ENCODE measurements around the gene RIPK4. TPM values are rescaled to one million over a fixed set of nuclear protein-coding genes. Genes with fewer than 3 reads are reported as not detected.

RIPK4 gene
- total RNA-seq, 1 donor from 2014 or later: 1.8 TPM

GRCh38 chr21:41806773-41807172 lies 39.9 kb upstream of the RIPK4 start:
- Mint-ChIP-seq H3K27me3 (ENCODE audit: low read depth, unreplicated experiment) (no peaks in the 10 kb centered on the region), H3K9me3 (ENCODE audit: unreplicated experiment) (peaks cover 2% of the 10 kb centered on the region), H3K27ac (ENCODE audit: unreplicated experiment) (no peak overlapping the region), H3K4me3 (ENCODE audit: unreplicated experiment) (no peak overlapping the region), H3K36me3 (ENCODE audit: low read depth, unreplicated experiment) (peaks cover 28% of the 10 kb centered on the region), H3K4me1 (ENCODE audit: low read depth, unreplicated experiment) (no peaks in the 10 kb centered on the region)
- no peak overlapping the region for H3K4me3 ChIP-seq (ENCODE audit: insufficient read depth, low read depth, low read length)
- FAIRE-seq (no peak), DNase-seq (ENCODE audit: low read depth) (no peak)
- no peak overlapping the region for H2AFZ ChIP-seq (ENCODE audit: low read depth, low read length)
- peaks cover 4% of the 10 kb centered on the region for H3K4me1 ChIP-seq (ENCODE audit: insufficient read depth, low read length)
- H3K9me3 ChIP-seq (ENCODE audit: insufficient read depth, low read depth, low read length): no peaks in the 10 kb centered on the region
- H3K27ac ChIP-seq (ENCODE audit: low read depth, low read length): no peak overlapping the region
- no peak overlapping the region for H3K4me2 ChIP-seq (ENCODE audit: low read length)
- peaks cover 3% of the 10 kb centered on the region for H3K36me3 ChIP-seq (ENCODE audit: insufficient read depth, low read length)
- TF ChIP-seq CTCF (IDR thresholded peaks at IDR 0.05; ENCODE audit: insufficient read depth, low read depth, low read length) (no peak), EZH2 (IDR thresholded peaks at IDR 0.05; ENCODE audit: insufficient read depth, low read length) (no peak)
- H3K27me3 ChIP-seq (ENCODE audit: insufficient read depth, low read length): no peaks in the 10 kb centered on the region
- peaks cover 10% of the 10 kb centered on the region for H4K20me1 ChIP-seq (ENCODE audit: insufficient read depth, low read length)
- no peaks in the 10 kb centered on the region for H3K79me2 ChIP-seq (ENCODE audit: insufficient read depth, low read length)
- H3K9ac ChIP-seq (ENCODE audit: low read length): no peak overlapping the region

GRCh38 chr21:41805643-41806042 lies 38.8 kb upstream of the RIPK4 start:
- Mint-ChIP-seq H3K4me3 (ENCODE audit: unreplicated experiment) (no peak overlapping the region), H3K27ac (ENCODE audit: unreplicated experiment) (no peak overlapping the region), H3K9me3 (ENCODE audit: unreplicated experiment) (peaks cover 2% of the 10 kb centered on the region), H3K36me3 (ENCODE audit: low read depth, unreplicated experiment) (peaks cover 30% of the 10 kb centered on the region), H3K4me1 (ENCODE audit: low read depth, unreplicated experiment) (no peaks in the 10 kb centered on the region), H3K27me3 (ENCODE audit: low read depth, unreplicated experiment) (no peaks in the 10 kb centered on the region)
- H3K27ac ChIP-seq (ENCODE audit: low read depth, low read length): no peak overlapping the region
- no peaks in the 10 kb centered on the region for H3K27me3 ChIP-seq (ENCODE audit: insufficient read depth, low read length)
- no peak overlapping the region for H3K4me3 ChIP-seq (ENCODE audit: insufficient read depth, low read depth, low read length)
- no peak for DNase-seq (ENCODE audit: low read depth)
- H4K20me1 ChIP-seq (ENCODE audit: insufficient read depth, low read length): peaks cover 10% of the 10 kb centered on the region
- no peaks in the 10 kb centered on the region for H3K9me3 ChIP-seq (ENCODE audit: insufficient read depth, low read depth, low read length)
- peaks cover 1% of the 10 kb centered on the region for H3K36me3 ChIP-seq (ENCODE audit: insufficient read depth, low read length)
- H3K4me1 ChIP-seq (ENCODE audit: insufficient read depth, low read length): peaks cover 4% of the 10 kb centered on the region
- no peak overlapping the region for H3K4me2 ChIP-seq (ENCODE audit: low read length)
- no peaks in the 10 kb centered on the region for H3K79me2 ChIP-seq (ENCODE audit: insufficient read depth, low read length)
- TF ChIP-seq CTCF (IDR thresholded peaks at IDR 0.05; ENCODE audit: insufficient read depth, low read depth, low read length): no peak
- TF ChIP-seq EZH2 (IDR thresholded peaks at IDR 0.05; ENCODE audit: insufficient read depth, low read length): no peak
- no peak overlapping the region for H3K9ac ChIP-seq (ENCODE audit: low read length)
- H2AFZ ChIP-seq (ENCODE audit: low read depth, low read length): no peak overlapping the region
- FAIRE-seq: no peak

- FAIRE-seq: no peak
Measured at GRCh38 chr21:41805038-41805437, 38.2 kb upstream of the RIPK4 start.

More at GRCh38 chr21:41805038-41805437, 38.2 kb upstream of the RIPK4 start:
- Mint-ChIP-seq H3K36me3 (ENCODE audit: low read depth, unreplicated experiment) (peaks cover 28% of the 10 kb centered on the region), H3K4me1 (ENCODE audit: low read depth, unreplicated experiment) (no peaks in the 10 kb centered on the region), H3K27ac (ENCODE audit: unreplicated experiment) (no peak overlapping the region), H3K9me3 (ENCODE audit: unreplicated experiment) (peaks cover 2% of the 10 kb centered on the region), H3K4me3 (ENCODE audit: unreplicated experiment) (no peak overlapping the region), H3K27me3 (ENCODE audit: low read depth, unreplicated experiment) (no peaks in the 10 kb centered on the region)
- H2AFZ ChIP-seq (ENCODE audit: low read depth, low read length): no peak overlapping the region
- H3K79me2 ChIP-seq (ENCODE audit: insufficient read depth, low read length): no peaks in the 10 kb centered on the region
- TF ChIP-seq CTCF (IDR thresholded peaks at IDR 0.05; ENCODE audit: insufficient read depth, low read depth, low read length) (no peak), EZH2 (IDR thresholded peaks at IDR 0.05; ENCODE audit: insufficient read depth, low read length) (no peak)
- no peaks in the 10 kb centered on the region for H3K9me3 ChIP-seq (ENCODE audit: insufficient read depth, low read depth, low read length)
- H4K20me1 ChIP-seq (ENCODE audit: insufficient read depth, low read length): peaks cover 10% of the 10 kb centered on the region
- DNase-seq (ENCODE audit: low read depth): no peak
- H3K27ac ChIP-seq (ENCODE audit: low read depth, low read length): no peak overlapping the region
- no peak overlapping the region for H3K4me2 ChIP-seq (ENCODE audit: low read length)
- no peak overlapping the region for H3K9ac ChIP-seq (ENCODE audit: low read length)
- H3K27me3 ChIP-seq (ENCODE audit: insufficient read depth, low read length): no peaks in the 10 kb centered on the region
- peaks cover 2% of the 10 kb centered on the region for H3K36me3 ChIP-seq (ENCODE audit: insufficient read depth, low read length)
- no peak overlapping the region for H3K4me3 ChIP-seq (ENCODE audit: insufficient read depth, low read depth, low read length)
- H3K4me1 ChIP-seq (ENCODE audit: insufficient read depth, low read length): peaks cover 4% of the 10 kb centered on the region
